ENCODE measurements around the gene VCAN.

DNA sequence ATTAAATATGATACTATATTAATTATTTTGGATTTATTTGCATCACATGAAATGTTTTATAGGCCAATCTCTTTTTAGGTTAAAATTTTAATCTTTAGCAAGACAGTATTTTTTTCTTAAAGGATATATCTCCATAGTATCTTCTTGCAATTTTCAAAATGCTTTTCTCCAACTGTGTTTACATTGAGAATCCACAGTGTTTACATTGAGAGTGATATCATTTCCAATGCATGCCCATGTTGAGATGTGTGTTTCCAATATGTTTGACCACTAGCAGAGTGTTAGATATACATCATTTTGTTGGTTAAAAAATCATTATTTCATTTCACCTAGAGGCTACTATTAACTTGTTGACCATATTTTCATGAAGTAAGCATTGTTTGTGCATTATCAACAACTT lies 17.3 kb downstream of the VCAN start:
- TF ChIP-seq POLR2A (IDR thresholded peaks at IDR 0.05): no peak
- TF ChIP-seq, protein P1, sequence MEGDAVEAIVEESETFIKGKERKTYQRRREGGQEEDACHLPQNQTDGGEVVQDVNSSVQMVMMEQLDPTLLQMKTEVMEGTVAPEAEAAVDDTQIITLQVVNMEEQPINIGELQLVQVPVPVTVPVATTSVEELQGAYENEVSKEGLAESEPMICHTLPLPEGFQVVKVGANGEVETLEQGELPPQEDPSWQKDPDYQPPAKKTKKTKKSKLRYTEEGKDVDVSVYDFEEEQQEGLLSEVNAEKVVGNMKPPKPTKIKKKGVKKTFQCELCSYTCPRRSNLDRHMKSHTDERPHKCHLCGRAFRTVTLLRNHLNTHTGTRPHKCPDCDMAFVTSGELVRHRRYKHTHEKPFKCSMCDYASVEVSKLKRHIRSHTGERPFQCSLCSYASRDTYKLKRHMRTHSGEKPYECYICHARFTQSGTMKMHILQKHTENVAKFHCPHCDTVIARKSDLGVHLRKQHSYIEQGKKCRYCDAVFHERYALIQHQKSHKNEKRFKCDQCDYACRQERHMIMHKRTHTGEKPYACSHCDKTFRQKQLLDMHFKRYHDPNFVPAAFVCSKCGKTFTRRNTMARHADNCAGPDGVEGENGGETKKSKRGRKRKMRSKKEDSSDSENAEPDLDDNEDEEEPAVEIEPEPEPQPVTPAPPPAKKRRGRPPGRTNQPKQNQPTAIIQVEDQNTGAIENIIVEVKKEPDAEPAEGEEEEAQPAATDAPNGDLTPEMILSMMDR (IDR thresholded peaks at IDR 0.05): no peak

All from heart left ventricle (tissue), 13 donors.